Stomach (tissue), 4 donors: ENCODE measurements around the gene HLA-A.

Experiments used
- CTCF ChIP-seq, 7 experiments: fragments of 450-650 bp in 4 of 7; fragments of 200-600 bp in 3 of 7; sonication (generic) in 3 of 7; IDR thresholded peaks; one replicate each; pipeline ENCODE4 v1.5.1; 2016 to 2019; ENCODE audit warnings: antibody characterized with exemption in 7 of 7, control low read depth in 2 of 7, mild to moderate bottlenecking in 1 of 7
- EP300 ChIP-seq: sonication (generic); formaldehyde crosslinking; IDR thresholded peaks from one replicate; pipeline ENCODE4 v1.6.1; 2017; ENCODE audit warnings: antibody characterized with exemption
- POLR2A ChIP-seq, 4 donors: fragments of 450-650 bp; IDR thresholded peaks; one replicate each; pipeline ENCODE4 v1.6.1; 2016; ENCODE audit warnings: antibody characterized with exemption in 4 of 4, control low read depth in 2 of 4, mild to moderate bottlenecking in 1 of 4, moderate library complexity in 1 of 4
- POLR2AphosphoS5 ChIP-seq, 3 donors: sonication (generic); formaldehyde crosslinking; IDR thresholded peaks; one replicate each; pipeline ENCODE4 v1.6.1; 2016; ENCODE audit warnings: antibody characterized with exemption in 3 of 3

DNA sequence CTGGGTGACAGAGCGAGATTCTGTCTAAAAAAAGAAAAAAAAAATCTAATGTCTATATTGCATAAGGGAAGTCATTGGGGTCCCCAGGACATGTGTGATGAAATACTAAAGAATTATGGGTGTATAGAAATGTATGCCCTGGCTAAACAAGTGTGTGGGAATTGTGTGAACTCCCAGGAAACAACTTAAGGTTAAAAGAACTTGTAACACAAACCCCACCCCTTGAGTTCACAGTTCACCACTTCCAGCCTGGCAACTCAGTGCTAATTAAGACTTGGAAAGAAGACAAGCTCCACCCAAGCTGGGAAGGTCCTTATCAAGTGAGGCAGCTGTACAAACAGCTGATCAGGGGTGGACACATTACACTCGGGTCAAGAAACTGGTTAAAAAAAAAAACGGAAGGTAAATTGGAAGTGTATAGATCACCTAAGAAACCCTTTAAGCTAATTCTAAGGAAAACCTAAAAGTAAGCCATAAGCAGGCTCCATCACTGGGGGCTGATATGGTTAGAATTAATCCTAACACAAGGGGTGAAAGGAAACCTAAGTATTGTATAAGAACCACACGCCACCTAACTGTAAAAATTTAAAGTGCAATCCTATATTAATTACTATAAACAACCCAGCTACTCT is 25.2 kb downstream of the HLA-A start:
- no peak for TF ChIP-seq POLR2A (IDR thresholded peaks at IDR 0.05)
- TF ChIP-seq CTCF (IDR thresholded peaks at IDR 0.05): peak in 3 of 7 experiments; percentile 6 to 27 (median 25)
- TF ChIP-seq EP300: no peak
- TF ChIP-seq POLR2AphosphoS5 (IDR thresholded peaks at IDR 0.05): peak in 2 of 3 donors; percentile 39 to 54
